ENCODE data around the gene CDYL. TPM values are rescaled to one million over a fixed set of nuclear protein-coding genes. Genes with fewer than 3 reads are reported as not detected.

Gene CDYL
- total and polyA plus RNA-seq, 2 of the 4 experiments (the other 2 are of a cell fraction), result 14.2 to 92.1 TPM

DNA sequence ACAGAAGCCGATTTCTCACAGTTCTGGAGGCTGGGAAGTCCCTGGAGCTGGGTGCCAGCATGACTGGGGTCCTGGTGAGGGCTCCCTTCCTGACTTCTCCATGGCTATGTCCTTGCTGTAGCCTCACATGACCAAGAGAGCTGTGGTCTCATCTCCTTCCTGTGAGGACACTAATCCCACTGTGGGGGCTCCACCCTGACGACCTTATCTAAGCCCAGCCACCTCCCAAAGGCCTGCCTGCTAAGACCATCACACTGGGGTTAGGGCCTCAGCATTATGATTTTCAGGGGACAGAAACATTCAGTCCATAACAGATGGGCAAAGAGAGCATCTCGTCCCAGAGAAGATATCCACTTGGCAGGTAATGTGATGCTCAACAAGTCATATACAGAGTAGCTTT is 210.8 kb downstream of the CDYL start:
- Histone ChIP-seq H3K27ac (ENCODE audit: insufficient read depth, low read length) (no peak overlapping the region), H3K9me3 (ENCODE audit: control insufficient read depth, insufficient read depth, low read length) (no peaks in the 10 kb centered on the region), H3K9me1 (ENCODE audit: insufficient read depth, low read length) (no peaks in the 10 kb centered on the region), H3K9ac (ENCODE audit: low read depth, low read length) (no peak overlapping the region), H3K4me3 (ENCODE audit: insufficient read depth, low read depth, low read length) (no peak overlapping the region), H3K23ac (ENCODE audit: low read depth, low read length) (no peak overlapping the region), H2BK15ac (ENCODE audit: low read depth, low read length) (no peak overlapping the region), H4K20me1 (ENCODE audit: insufficient read depth, low read length) (no peaks in the 10 kb centered on the region; the same call in 1 of the 2 replicates), H3K4me1 (ENCODE audit: control insufficient read depth, insufficient read depth, low read length) (peaks cover 3% of the 10 kb centered on the region), H3K27me3 (ENCODE audit: control insufficient read depth, insufficient read depth, low read length) (no peaks in the 10 kb centered on the region; the same call in 1 of the 2 replicates), H3K56ac (ENCODE audit: extremely low read depth, insufficient read depth, low read length) (no peak overlapping the region), H2AFZ (replicated peaks; ENCODE audit: low read length, poor library complexity) (no peak overlapping the region), H2AK9ac (replicated peaks; ENCODE audit: low read depth, low read length, poor library complexity) (no peak overlapping the region), H2BK5ac (ENCODE audit: low read depth, low read length, poor library complexity, severe bottlenecking) (no peak overlapping the region), H3K14ac (replicated peaks; ENCODE audit: low read depth, low read length) (no peak overlapping the region), H4K91ac (ENCODE audit: insufficient read depth, low read depth, low read length) (no peak overlapping the region), H2BK20ac (ENCODE audit: low read depth, low read length) (no peak overlapping the region), H2BK120ac (ENCODE audit: low read depth, low read length) (no peak overlapping the region), H4K8ac (ENCODE audit: low read depth in 2 of 2, low read length in 2 of 2) (no peak overlapping the region), H3K4ac (ENCODE audit: low read depth, low read length) (no peak overlapping the region), H3K18ac (ENCODE audit: low read depth, low read length) (no peak overlapping the region), H3K79me1 (ENCODE audit: low read depth in 1 of 2, low read length in 2 of 2) (no peaks in the 10 kb centered on the region), H2AK5ac (ENCODE audit: low read depth, low read length) (no peak overlapping the region), H3K36me3 (ENCODE audit: control insufficient read depth, insufficient read depth, low read length) (no peaks in the 10 kb centered on the region), H3K4me2 (ENCODE audit: low read depth, low read length) (no peak overlapping the region), H4K5ac (ENCODE audit: low read depth, low read length) (no peak overlapping the region)
- no TSS peak for BruUV-seq (replicated peaks)
- POLR2A ChIA-PET (ENCODE audit: unreplicated experiment), result no interaction called here
- dilution Hi-C loops (cut with HindIII; ENCODE audit: low sequenced_read_pairs, unreplicated experiment), result no loop called here
- ATAC-seq (ENCODE audit: low read depth) (no peak), DNase-seq (no peak)
- in situ Hi-C loops (cut with MboI; ENCODE audit: low sequenced_read_pairs), result no loop called here
- no CpG with 5 or more reads among the region's 3 CpGs for WGBS, 2 experiments (ENCODE audit: extremely low coverage in 2 of 2, insufficient read length in 1 of 2)
- TF ChIP-seq CTCF (conservative IDR thresholded peaks at IDR 0.05; ENCODE audit: low read depth, low read length), result no peak
- no peak for TF ChIP-seq FOS (IDR thresholded peaks at IDR 0.05; ENCODE audit: low read depth, low read length)
- TF ChIP-seq, protein P1, sequence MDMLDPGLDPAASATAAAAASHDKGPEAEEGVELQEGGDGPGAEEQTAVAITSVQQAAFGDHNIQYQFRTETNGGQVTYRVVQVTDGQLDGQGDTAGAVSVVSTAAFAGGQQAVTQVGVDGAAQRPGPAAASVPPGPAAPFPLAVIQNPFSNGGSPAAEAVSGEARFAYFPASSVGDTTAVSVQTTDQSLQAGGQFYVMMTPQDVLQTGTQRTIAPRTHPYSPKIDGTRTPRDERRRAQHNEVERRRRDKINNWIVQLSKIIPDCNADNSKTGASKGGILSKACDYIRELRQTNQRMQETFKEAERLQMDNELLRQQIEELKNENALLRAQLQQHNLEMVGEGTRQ (IDR thresholded peaks at IDR 0.05; ENCODE audit: low read depth, low read length), result no peak
- TF ChIP-seq CEBPB (IDR thresholded peaks at IDR 0.05; ENCODE audit: low read depth, low read length), result no peak
- no peak for TF ChIP-seq NFE2L2 (IDR thresholded peaks at IDR 0.05; ENCODE audit: low read depth, low read length)
- no peak for TF ChIP-seq SMC3 (IDR thresholded peaks at IDR 0.05; ENCODE audit: low read depth, low read length)
- TF ChIP-seq MXI1 (IDR thresholded peaks at IDR 0.05; ENCODE audit: borderline replicate concordance, low read depth, low read length), result no peak
- no peak for TF ChIP-seq CHD1 (IDR thresholded peaks at IDR 0.05; ENCODE audit: low read depth, low read length)
- TF ChIP-seq MAZ (IDR thresholded peaks at IDR 0.05; ENCODE audit: borderline replicate concordance, low read depth, low read length), result no peak
- no peak for TF ChIP-seq RFX5 (IDR thresholded peaks at IDR 0.05; ENCODE audit: low read depth, low read length)
- no peak for TF ChIP-seq RCOR1 (IDR thresholded peaks at IDR 0.05; ENCODE audit: insufficient replicate concordance, low read length)
- no peak for TF ChIP-seq POLR2A (IDR thresholded peaks at IDR 0.05; ENCODE audit: low read depth, low read length)
- TF ChIP-seq, protein P2, sequence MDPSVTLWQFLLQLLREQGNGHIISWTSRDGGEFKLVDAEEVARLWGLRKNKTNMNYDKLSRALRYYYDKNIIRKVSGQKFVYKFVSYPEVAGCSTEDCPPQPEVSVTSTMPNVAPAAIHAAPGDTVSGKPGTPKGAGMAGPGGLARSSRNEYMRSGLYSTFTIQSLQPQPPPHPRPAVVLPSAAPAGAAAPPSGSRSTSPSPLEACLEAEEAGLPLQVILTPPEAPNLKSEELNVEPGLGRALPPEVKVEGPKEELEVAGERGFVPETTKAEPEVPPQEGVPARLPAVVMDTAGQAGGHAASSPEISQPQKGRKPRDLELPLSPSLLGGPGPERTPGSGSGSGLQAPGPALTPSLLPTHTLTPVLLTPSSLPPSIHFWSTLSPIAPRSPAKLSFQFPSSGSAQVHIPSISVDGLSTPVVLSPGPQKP (IDR thresholded peaks at IDR 0.05; ENCODE audit: borderline replicate concordance, low read depth, low read length), result no peak
- TF ChIP-seq BHLHE40 (IDR thresholded peaks at IDR 0.05; ENCODE audit: low read depth, low read length), result no peak
- TF ChIP-seq MAFK (IDR thresholded peaks at IDR 0.05; ENCODE audit: low read depth, low read length), result no peak
- no peak for TF ChIP-seq RAD21 (IDR thresholded peaks at IDR 0.05; ENCODE audit: low read length)
- intact Hi-C loops (cut with micrococcal nuclease), result no loop called here
- CTCF ChIA-PET, result no interaction called here

Measured in IMR-90 (cell line).